HL-60 (cell line): ENCODE measurements around the gene TMEM131L.

ENCODE experiments used
- CTCF ChIP-seq: IDR thresholded peaks from one replicate; pipeline ENCODE4 v1.5.1; 2011; ENCODE audit warnings: low read length, control low read depth, inconsistent platforms; ENCODE audit not compliant: insufficient read depth
- SPI1 ChIP-seq: IDR thresholded peaks from 2 replicates; pipeline ENCODE4 v1.6.1; 2012; ENCODE audit warnings: low read depth, mild to moderate bottlenecking, borderline replicate concordance

GRCh38 chr4:153527690-153528089 lies 61.5 kb downstream of the TMEM131L start:
- no peak for TF ChIP-seq CTCF
- no peak for TF ChIP-seq SPI1
